ENCODE results near the gene SLC9A8.

SLC9A8 gene

GRCh38 chr20:49883246-49883802, 70.7 kb downstream of the SLC9A8 start:
- Histone ChIP-seq H3K27me3 (ENCODE audit: insufficient read depth, low read length) (no peaks in the 10 kb centered on the region), H3K4me3 (ENCODE audit: low read length) (no peak overlapping the region), H3K9ac (ENCODE audit: low read depth, low read length) (no peak overlapping the region), H3K4me1 (ENCODE audit: insufficient read depth, low read length) (no peaks in the 10 kb centered on the region), H3K27ac (ENCODE audit: low read depth, low read length) (no peak overlapping the region), H3K36me3 (ENCODE audit: insufficient read depth, low read length) (peaks cover 10% of the 10 kb centered on the region; the same call in 1 of the 2 replicates), H3K9me3 (ENCODE audit: insufficient read depth, low read depth, low read length) (no peaks in the 10 kb centered on the region)
- 95% methylated on average over 10 of the region's 10 CpGs for WGBS

GRCh38 chr20:49885558-49886332, 73.1 kb downstream of the SLC9A8 start:
- H3K4me3 ChIP-seq (ENCODE audit: low read length): no peak overlapping the region
- peaks cover 10% of the 10 kb centered on the region; the same call in 1 of the 2 replicates for H3K36me3 ChIP-seq (ENCODE audit: insufficient read depth, low read length)
- peaks cover 5% of the 10 kb centered on the region; the same call in 1 of the 2 replicates for H3K4me1 ChIP-seq (ENCODE audit: insufficient read depth, low read length)
- H3K27me3 ChIP-seq (ENCODE audit: insufficient read depth, low read length): no peaks in the 10 kb centered on the region
- H3K9me3 ChIP-seq (ENCODE audit: insufficient read depth, low read depth, low read length): no peaks in the 10 kb centered on the region
- H3K27ac ChIP-seq (ENCODE audit: low read depth, low read length): peak overlapping the region; percentile 46; the same call in 1 of the 2 replicates
- 73% methylated on average over 16 of the region's 16 CpGs for WGBS
- H3K9ac ChIP-seq (ENCODE audit: low read depth, low read length): no peak overlapping the region

GRCh38 chr20:49886571-49887213, 74.1 kb downstream of the SLC9A8 start:
- Histone ChIP-seq H3K4me3 (ENCODE audit: low read length) (no peak overlapping the region), H3K36me3 (ENCODE audit: insufficient read depth, low read length) (peaks cover 10% of the 10 kb centered on the region; the same call in 1 of the 2 replicates), H3K27ac (ENCODE audit: low read depth, low read length) (no peak overlapping the region), H3K4me1 (ENCODE audit: insufficient read depth, low read length) (peaks cover 11% of the 10 kb centered on the region; the same call in 1 of the 2 replicates), H3K9me3 (ENCODE audit: insufficient read depth, low read depth, low read length) (no peaks in the 10 kb centered on the region), H3K27me3 (ENCODE audit: insufficient read depth, low read length) (no peaks in the 10 kb centered on the region), H3K9ac (ENCODE audit: low read depth, low read length) (no peak overlapping the region)
- WGBS: 92% methylated on average over 30 of the region's 30 CpGs

- Histone ChIP-seq H3K9ac (ENCODE audit: low read depth, low read length) (no peak overlapping the region), H3K27ac (ENCODE audit: low read depth, low read length) (no peak overlapping the region), H3K4me1 (ENCODE audit: insufficient read depth, low read length) (peaks cover 12% of the 10 kb centered on the region; the same call in 1 of the 2 replicates), H3K27me3 (ENCODE audit: insufficient read depth, low read length) (no peaks in the 10 kb centered on the region), H3K4me3 (ENCODE audit: low read length) (no peak overlapping the region), H3K36me3 (ENCODE audit: insufficient read depth, low read length) (peaks cover 10% of the 10 kb centered on the region; the same call in 1 of the 2 replicates), H3K9me3 (ENCODE audit: insufficient read depth, low read depth, low read length) (no peaks in the 10 kb centered on the region)
- WGBS: 90% methylated on average over 32 of the region's 32 CpGs
Measured at GRCh38 chr20:49887251-49888211, 74.9 kb downstream of the SLC9A8 start.

GRCh38 chr20:49888212-49889000, 75.8 kb downstream of the SLC9A8 start:
- 44% methylated on average over 18 of the region's 18 CpGs for WGBS
- Histone ChIP-seq H3K36me3 (ENCODE audit: insufficient read depth, low read length) (0 out of 2 replicates have a peak, but pooled peaks cover 5% of the 10 kb centered on the region), H3K27ac (ENCODE audit: low read depth, low read length) (no peak overlapping the region), H3K4me1 (ENCODE audit: insufficient read depth, low read length) (peaks cover 12% of the 10 kb centered on the region; the same call in 1 of the 2 replicates), H3K4me3 (ENCODE audit: low read length) (no peak overlapping the region), H3K9ac (ENCODE audit: low read depth, low read length) (no peak overlapping the region), H3K27me3 (ENCODE audit: insufficient read depth, low read length) (no peaks in the 10 kb centered on the region), H3K9me3 (ENCODE audit: insufficient read depth, low read depth, low read length) (no peaks in the 10 kb centered on the region)

GRCh38 chr20:49889001-49889934, 76.6 kb downstream of the SLC9A8 start:
- H3K27me3 ChIP-seq (ENCODE audit: insufficient read depth, low read length): no peaks in the 10 kb centered on the region
- no peak overlapping the region for H3K4me3 ChIP-seq (ENCODE audit: low read length)
- 91% methylated on average over 9 of the region's 9 CpGs for WGBS
- no peak overlapping the region for H3K9ac ChIP-seq (ENCODE audit: low read depth, low read length)
- peaks cover 12% of the 10 kb centered on the region; the same call in 1 of the 2 replicates for H3K4me1 ChIP-seq (ENCODE audit: insufficient read depth, low read length)
- H3K27ac ChIP-seq (ENCODE audit: low read depth, low read length): no peak overlapping the region
- 0 out of 2 replicates have a peak, but pooled peaks cover 4% of the 10 kb centered on the region for H3K36me3 ChIP-seq (ENCODE audit: insufficient read depth, low read length)
- no peaks in the 10 kb centered on the region for H3K9me3 ChIP-seq (ENCODE audit: insufficient read depth, low read depth, low read length)

- Histone ChIP-seq H3K36me3 (ENCODE audit: insufficient read depth, low read length) (0 out of 2 replicates have a peak, but pooled peaks cover 2% of the 10 kb centered on the region), H3K9me3 (ENCODE audit: insufficient read depth, low read depth, low read length) (no peaks in the 10 kb centered on the region), H3K4me1 (ENCODE audit: insufficient read depth, low read length) (peaks cover 12% of the 10 kb centered on the region; the same call in 1 of the 2 replicates), H3K4me3 (ENCODE audit: low read length) (no peak overlapping the region), H3K27me3 (ENCODE audit: insufficient read depth, low read length) (no peaks in the 10 kb centered on the region), H3K27ac (ENCODE audit: low read depth, low read length) (no peak overlapping the region), H3K9ac (ENCODE audit: low read depth, low read length) (no peak overlapping the region)
- 84% methylated on average over 9 of the region's 9 CpGs for WGBS
Measured at GRCh38 chr20:49889935-49890333, 77.3 kb downstream of the SLC9A8 start.

- no peaks in the 10 kb centered on the region for H3K36me3 ChIP-seq (ENCODE audit: insufficient read depth, low read length)
- no peak overlapping the region for H3K9ac ChIP-seq (ENCODE audit: low read depth, low read length)
- H3K27me3 ChIP-seq (ENCODE audit: insufficient read depth, low read length): no peaks in the 10 kb centered on the region
- WGBS: 65% methylated on average over 21 of the region's 21 CpGs
- no peak overlapping the region for H3K4me3 ChIP-seq (ENCODE audit: low read length)
- H3K27ac ChIP-seq (ENCODE audit: low read depth, low read length): peak overlapping the region; percentile 20; the same call in 1 of the 2 replicates
- peaks cover 12% of the 10 kb centered on the region; the same call in 1 of the 2 replicates for H3K4me1 ChIP-seq (ENCODE audit: insufficient read depth, low read length)
- H3K9me3 ChIP-seq (ENCODE audit: insufficient read depth, low read depth, low read length): no peaks in the 10 kb centered on the region
Measured at GRCh38 chr20:49890471-49891361, 78.1 kb downstream of the SLC9A8 start.

Data from HUES64 (cell line).